Superior temporal gyrus (tissue), 1 donor: ENCODE data around the gene OR2G6.
"Not testable (repeated sequence)": the region's sequence is repeated elsewhere in the genome, so short reads cannot be mapped to it uniquely, and the experiment has no call there.

Experiments used
- DNase-seq: peaks from one replicate; pipeline ENCODE4 v3.0.0-alpha.2; 2016; ENCODE audit errors: extremely low spot score

Gene OR2G6

DNA sequence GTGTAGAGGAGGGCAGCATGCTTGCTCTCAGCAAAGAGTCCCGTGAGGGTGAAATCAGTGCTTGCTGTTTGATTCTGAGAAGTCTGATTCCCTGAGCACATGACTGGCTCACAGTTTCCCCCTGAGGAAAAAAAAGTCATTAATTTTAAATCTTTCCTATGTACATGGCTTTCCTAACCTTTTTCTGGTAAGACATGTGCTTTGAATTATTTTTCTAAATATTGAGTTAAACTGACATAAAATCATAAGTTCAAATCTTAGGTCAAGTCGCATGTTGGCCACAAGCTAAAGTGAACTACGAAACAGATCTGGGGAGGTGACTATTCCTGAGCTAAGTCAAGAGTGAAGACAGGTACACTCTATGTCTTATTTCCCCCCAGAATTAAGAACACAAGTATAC is 66.8 kb downstream of the OR2G6 start, which contains the start of gene OR2T34:
TSS of gene OR2T34 (minus strand) at position 101 of the 400 bp plus-strand sequence. CDS start at position 101, 0 bp downstream.
- DNase-seq = not testable (repeated sequence)

DNA sequence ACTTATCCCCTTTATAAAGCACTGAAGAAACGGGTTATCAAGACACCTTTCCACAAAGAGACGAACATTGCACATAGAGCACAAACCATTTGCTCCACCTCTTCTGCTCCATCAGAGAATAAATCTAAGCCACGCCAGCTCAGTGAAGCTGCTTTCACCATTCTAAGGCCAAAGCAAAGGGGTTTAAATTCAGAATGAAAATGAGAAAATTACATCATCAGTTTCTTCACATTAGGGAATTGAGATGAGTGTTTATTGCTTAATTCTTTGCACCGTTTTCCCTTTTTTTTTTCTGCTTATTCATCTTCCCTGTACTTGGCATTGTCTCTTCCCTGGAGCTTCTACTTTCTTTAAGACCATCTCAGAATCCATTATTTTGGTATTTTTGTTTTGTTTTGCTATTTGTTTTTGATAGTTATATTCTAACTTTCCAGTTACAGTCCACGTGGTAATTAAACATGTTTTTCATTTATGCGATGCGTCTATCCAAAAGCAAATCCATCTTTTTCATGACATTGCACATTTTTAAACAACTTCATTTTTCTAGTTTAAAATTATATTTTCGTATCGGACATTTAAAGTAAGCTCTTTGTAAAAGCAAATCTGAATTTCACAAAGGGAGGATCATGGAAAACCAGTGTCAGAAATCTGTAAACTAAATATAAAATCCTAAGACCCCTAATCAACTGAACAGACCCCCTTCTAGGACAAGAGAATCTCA is 68.5 kb downstream of the OR2G6 start:
- DNase-seq = no peak
